Fibroblast of skin of back (primary cell): ENCODE results near the gene GPR158.
"Not testable (repeated sequence)": the region's sequence is repeated elsewhere in the genome, so short reads cannot be mapped to it uniquely, and the experiment has no call there.

Experiments
- DNase-seq: peaks from one replicate; pipeline ENCODE4 v3.0.0-alpha.2; 2013

The GPR158 gene

DNA sequence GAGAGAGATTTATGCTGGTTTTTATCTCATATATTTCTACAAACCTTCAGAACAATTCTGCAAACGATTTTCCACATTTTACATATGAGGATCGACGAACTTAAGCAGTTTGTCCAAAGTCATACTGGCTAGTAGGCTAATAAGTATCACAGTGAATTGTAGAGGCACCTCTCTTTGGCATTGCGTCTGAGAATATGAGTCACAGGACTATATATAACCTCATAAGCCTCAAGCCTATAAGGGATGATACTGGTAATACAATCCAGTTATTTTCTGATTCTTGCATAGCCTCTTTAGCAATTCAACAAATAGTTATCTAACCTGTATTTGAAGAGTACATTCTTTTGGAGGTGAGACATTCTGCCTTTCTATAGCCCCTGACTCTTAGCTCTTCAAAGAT, 129.8 kb downstream of the GPR158 start:
- no peak for DNase-seq

GRCh38 chr10:25306386-25306785, 131.6 kb downstream of the GPR158 start:
- no peak for DNase-seq

GRCh38 chr10:25308278-25308677, 133.5 kb downstream of the GPR158 start:
- DNase-seq: no peak

DNA sequence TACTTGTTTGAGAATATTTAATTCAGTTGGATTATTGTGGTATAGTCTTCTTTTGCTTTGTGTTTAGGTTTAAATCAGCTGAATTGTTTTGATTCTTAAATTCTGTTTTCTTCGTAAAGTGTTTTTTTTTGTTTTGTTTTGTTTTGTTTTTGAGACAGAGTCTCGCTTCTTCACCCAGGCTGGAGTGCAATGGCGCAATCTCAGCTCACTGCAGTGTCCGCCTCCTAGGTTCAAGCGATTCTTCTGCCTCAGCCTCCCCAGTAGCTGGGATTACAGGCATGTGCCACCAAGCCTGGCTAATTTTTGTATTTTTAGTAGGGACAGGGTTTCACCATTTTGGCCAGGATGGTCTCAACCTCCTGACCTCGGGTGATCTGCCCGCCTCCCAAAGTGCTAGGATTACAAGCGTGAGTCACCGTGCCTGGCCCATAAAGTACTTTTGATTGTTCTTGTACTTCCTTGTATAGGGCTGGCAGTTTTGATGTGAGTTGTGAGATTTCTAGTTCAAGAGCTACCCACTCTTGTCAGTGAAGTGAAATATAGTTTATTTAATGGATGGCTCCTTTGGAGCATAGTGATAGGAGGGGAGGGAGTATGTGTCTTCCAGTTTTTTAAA, 142.9 kb downstream of the GPR158 start:
- DNase-seq: not testable (repeated sequence)

- DNase-seq: no peak
These were observed 152.5 kb downstream of the GPR158 start for GRCh38 chr10:25327273-25327672.

DNA sequence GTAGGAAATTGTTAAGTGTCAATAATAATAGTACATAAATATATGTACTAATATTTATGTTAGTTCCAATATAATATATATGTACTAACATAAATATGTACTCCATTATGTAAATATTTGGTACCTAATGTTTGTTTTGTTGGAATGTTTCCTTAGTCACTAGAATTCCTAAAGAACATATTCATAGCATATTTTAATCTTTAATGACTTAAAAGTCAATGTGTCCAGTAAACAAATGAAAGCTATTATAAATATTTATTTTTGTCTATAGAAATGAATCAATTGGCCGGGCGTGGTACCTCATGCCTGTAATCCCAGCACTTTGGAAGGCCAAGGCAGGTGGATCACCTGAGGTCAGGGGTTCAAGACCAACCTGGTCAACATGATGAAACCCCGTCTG, 153.6 kb downstream of the GPR158 start:
- no peak for DNase-seq

DNA sequence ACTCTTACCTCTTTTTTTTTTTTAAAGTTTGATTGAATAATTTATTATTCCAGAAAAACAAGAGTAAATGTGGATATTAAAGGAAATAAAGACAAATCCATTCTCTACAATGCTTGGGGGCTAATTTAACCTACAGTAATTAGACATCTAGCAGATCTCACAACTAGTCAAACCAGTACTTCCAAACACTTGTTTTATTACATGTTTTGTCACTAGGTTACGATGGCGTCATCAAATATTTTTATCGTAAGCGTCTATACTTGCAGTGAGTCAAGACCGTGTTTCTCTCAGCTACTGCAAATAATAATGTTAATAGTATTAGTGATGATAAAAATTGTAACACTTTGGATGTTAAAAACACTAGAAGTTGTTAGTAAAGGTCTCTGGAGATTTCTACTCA, 154.8 kb downstream of the GPR158 start:
- DNase-seq: not testable (repeated sequence)

DNA sequence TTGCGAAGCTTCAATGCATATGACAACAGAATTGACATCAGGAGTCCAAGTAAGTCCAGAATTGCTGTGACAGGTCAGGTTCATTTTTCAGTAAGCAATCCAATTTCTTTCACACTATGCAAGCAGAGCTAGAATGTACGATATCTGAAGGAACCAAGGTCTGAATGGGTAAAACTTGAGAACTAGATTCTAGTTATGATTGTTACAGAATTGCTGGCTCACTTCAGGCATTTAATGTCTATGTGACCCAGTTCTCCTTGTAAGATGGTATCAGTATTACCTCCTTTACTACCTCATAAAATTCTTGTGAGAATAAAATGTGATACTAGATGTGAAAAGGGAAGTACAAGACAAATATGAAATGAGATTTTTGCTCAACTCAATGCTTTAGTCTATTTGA, 159.6 kb downstream of the GPR158 start:
- DNase-seq: no peak

DNA sequence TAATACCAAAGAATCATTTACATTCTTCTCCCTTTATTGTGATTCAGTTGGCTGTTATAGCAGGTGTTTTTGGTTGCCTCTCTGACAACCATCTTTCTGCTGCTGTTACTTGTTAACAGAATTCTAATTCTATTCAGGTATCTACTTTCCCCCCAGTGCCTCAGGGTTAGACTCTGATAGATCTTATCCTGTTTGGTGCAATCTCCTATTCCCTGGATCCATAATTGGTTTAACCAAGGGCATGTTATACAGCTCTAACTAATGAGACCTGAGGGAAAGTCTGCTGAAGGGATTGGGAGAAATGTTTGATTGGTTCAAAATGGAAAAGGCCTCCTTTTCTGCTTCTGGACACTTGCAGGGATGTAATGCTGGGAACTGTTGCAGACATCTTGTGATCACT, 161.5 kb downstream of the GPR158 start:
- DNase-seq: no peak

GRCh38 chr10:25338271-25338670, 163.5 kb downstream of the GPR158 start:
- DNase-seq: no peak

GRCh38 chr10:25339966-25340365, 165.2 kb downstream of the GPR158 start:
- no peak for DNase-seq

- DNase-seq: no peak
These were observed 174.7 kb downstream of the GPR158 start for GRCh38 chr10:25349520-25349919.

- DNase-seq: no peak
These were observed 181.8 kb downstream of the GPR158 start for GRCh38 chr10:25356609-25357008.

DNA sequence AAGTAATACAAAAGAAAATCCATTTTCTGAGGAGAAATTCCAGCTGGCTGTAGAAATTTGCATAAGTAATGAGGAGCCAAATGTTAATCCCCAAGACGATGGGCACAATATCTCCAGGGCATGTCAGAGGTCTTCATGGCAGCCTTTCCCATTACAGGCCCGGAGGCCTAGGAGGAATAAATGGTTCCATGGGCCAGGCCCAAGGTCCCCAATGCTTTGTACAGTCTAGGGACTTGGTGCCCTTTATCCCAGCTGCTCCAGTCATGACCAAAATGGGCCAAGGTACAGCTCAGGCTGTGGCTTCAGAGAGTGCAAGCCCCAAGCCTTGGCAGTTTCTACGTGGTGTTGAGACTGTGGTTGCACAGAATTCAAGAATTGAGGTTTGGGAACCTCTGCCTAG, 182.5 kb downstream of the GPR158 start:
- DNase-seq: no peak

- DNase-seq: no peak
These were observed 207.4 kb downstream of the GPR158 start for GRCh38 chr10:25382029-25382810.

GRCh38 chr10:25382901-25383300, 208.1 kb downstream of the GPR158 start:
- not testable (repeated sequence) for DNase-seq

DNA sequence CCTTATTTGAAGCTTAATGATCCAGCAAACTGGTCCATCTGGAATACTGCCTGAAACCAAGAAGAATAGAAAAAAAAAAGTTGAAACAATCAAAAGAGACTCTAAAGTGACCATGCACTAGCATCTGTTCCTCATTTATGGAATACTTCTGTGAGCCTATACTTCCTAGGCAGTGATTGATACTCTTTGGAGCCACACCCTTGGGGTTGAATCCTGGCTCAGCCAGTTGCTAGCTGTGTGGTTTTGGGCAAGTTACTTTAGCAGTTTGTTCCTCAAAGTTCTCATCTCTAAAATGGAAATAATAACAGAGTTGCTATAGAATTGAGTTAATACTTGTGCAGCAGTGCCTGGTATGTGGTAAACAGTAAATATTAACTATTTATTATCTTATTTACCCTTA, 208.9 kb downstream of the GPR158 start:
- DNase-seq: no peak

- no peak for DNase-seq
These were observed 209.8 kb downstream of the GPR158 start for GRCh38 chr10:25384618-25385017.

- no peak for DNase-seq
These were observed 213.5 kb downstream of the GPR158 start for GRCh38 chr10:25388188-25388861.

- no peak for DNase-seq
These were observed 214.0 kb downstream of the GPR158 start for GRCh38 chr10:25388862-25389206.

GRCh38 chr10:25390733-25391132, 215.9 kb downstream of the GPR158 start:
- DNase-seq: no peak

DNA sequence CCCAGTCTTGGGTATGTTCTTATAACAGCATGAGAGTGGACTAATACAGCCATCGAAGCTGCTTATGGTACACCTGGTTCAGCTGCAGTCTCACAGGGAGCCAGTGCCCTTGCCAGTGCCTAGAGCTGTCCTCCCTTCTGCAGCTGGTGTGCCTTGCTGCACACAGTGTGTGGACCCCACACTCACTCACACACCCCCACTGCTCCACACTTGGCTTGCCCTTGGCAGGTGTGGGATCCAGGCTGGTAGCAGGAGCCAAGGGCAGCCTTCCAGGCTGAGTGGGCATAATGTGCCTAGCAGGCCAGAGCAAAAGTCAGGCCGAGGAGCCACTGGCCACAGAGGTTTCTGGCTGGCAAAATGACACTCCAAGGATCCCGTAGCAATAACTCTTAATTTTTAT, 217.3 kb downstream of the GPR158 start:
- DNase-seq: no peak

DNA sequence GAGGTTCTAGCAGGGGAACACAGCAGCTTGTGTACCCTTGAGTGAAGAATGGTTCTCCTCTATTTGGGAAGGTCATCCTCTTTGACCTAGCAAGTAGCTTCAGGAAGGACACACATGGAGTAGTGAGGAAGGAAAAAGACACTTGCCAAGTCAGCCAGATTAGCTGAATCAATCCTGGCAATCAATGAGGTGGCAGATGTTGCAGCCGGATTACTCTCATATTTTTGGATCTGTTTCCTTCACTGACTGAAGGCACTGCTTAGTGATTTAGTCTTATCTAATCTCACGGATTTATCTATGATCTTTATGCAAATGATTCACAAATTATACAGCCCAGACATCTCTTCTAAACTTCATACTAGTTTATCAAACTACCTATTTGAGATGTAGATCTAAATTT, 218.8 kb downstream of the GPR158 start:
- no peak for DNase-seq

- no peak for DNase-seq
These were observed 223.9 kb downstream of the GPR158 start for GRCh38 chr10:25398680-25399079.
